OCI-LY7 (cell line): ENCODE data around the gene MEI4. TPM values are rescaled to one million over a fixed set of nuclear protein-coding genes. Genes with fewer than 3 reads are reported as not detected.

ENCODE experiments used
- BruUV-seq: library from RNA; stranded (reverse); fragments of 400-500 nt; replicated peaks from 2 replicates; lab custom pipeline; 2021; lab: Mats Ljungman, UMichigan
- CTCF ChIA-PET: fragments of 300-600 bp; sonication (Branson Sonifier 250); formaldehyde crosslinking; loops from one replicate; lab custom pipeline; 2022; ENCODE audit warnings: antibody characterized with exemption; ENCODE audit not compliant: unreplicated experiment; lab: Charles Lee
- POLR2A ChIA-PET: fragments of 300-600 bp; sonication (Branson Sonifier 250); formaldehyde crosslinking; loops from one replicate; lab custom pipeline; 2022; ENCODE audit warnings: antibody characterized with exemption; lab: Charles Lee
- DNase-seq: peaks from one replicate; pipeline ENCODE4 v3.0.0-alpha.2; 2015; ENCODE audit warnings: low spot score
- H2AFZ ChIP-seq: fragments of 200-600 bp; sonication (generic), shearing (Covaris generic); 2 replicates; pipeline ENCODE4 v1.6.1; 2014; ENCODE audit warnings: mild to moderate bottlenecking, antibody characterized with exemption, low read length, moderate library complexity
- H3K27ac ChIP-seq: fragments of 200-600 bp; sonication (generic); 2 replicates; pipeline ENCODE4 v1.5.1; 2014; ENCODE audit warnings: mixed run types, low read depth, mild to moderate bottlenecking, moderate library complexity, low read length, inconsistent platforms; ENCODE audit not compliant: poor library complexity, severe bottlenecking
- H3K36me3 ChIP-seq: fragments of 200-600 bp; sonication (generic); 2 replicates; pipeline ENCODE4 v1.6.1; 2014; ENCODE audit warnings: mild to moderate bottlenecking, antibody characterized with exemption, low read length, moderate library complexity, mixed read lengths; ENCODE audit not compliant: insufficient read depth
- H3K4me1 ChIP-seq: fragments of 200-600 bp; sonication (generic); 2 replicates; pipeline ENCODE4 v1.5.1; 2014; ENCODE audit warnings: mild to moderate bottlenecking, low read length; ENCODE audit not compliant: insufficient read depth, poor library complexity, severe bottlenecking
- H3K4me2 ChIP-seq: fragments of 200-600 bp; sonication (generic); 2 replicates; pipeline ENCODE4 v1.6.1; 2014; ENCODE audit warnings: mild to moderate bottlenecking, low read length
- H3K4me3 ChIP-seq: fragments of 200-600 bp; sonication (generic); 2 replicates; pipeline ENCODE4 v1.5.1; 2014; ENCODE audit warnings: mild to moderate bottlenecking, low read depth, low read length; ENCODE audit not compliant: poor library complexity, severe bottlenecking
- H3K79me2 ChIP-seq: fragments of 200-600 bp; sonication (generic); 2 replicates; pipeline ENCODE4 v1.6.1; 2016; ENCODE audit warnings: low read depth, mild to moderate bottlenecking, low read length, moderate library complexity, mixed read lengths; ENCODE audit not compliant: insufficient read depth
- H3K9me2 ChIP-seq: fragments of 200-600 bp; sonication (generic); 2 replicates; pipeline ENCODE4 v1.6.1; 2016; ENCODE audit warnings: mild to moderate bottlenecking, low read length, mixed read lengths; ENCODE audit not compliant: insufficient read depth
- H3K9me3 ChIP-seq: fragments of 200-600 bp; sonication (generic); 2 replicates; pipeline ENCODE4 v1.6.1; 2014; ENCODE audit warnings: mild to moderate bottlenecking, mixed run types, low read length, mixed read lengths
- H4K20me1 ChIP-seq: fragments of 200-600 bp; sonication (generic); 2 replicates; pipeline ENCODE4 v1.6.1; 2014; ENCODE audit warnings: mild to moderate bottlenecking, antibody characterized with exemption, low read length, moderate library complexity, mixed read lengths; ENCODE audit not compliant: insufficient read depth
- EZH2phosphoT487 ChIP-seq: fragments of 200-600 bp; sonication (generic); IDR thresholded peaks from 2 replicates; pipeline ENCODE4 v1.6.1; 2018; ENCODE audit warnings: low read depth, borderline replicate concordance, mild to moderate bottlenecking, mixed run types, antibody characterized with exemption, low read length, moderate library complexity, mixed read lengths
- intact Hi-C: fragments of 100-400 bp; cut with micrococcal nuclease; formaldehyde crosslinking; loops from one replicate; pipeline ENCODE4 v1.10.0; 2022; ENCODE audit not compliant: unreplicated experiment
- total RNA-seq, 2 experiments: library from RNA; depleted of rRNA in 1 of 2; stranded (reverse); fragments of >200 nt in 1 of 2; shearing (Covaris generic) in 1 of 2; gene quantifications; 2 replicates each; pipeline ENCODE4 v1.2.3, GENCODE V29; 2014 to 2022
- TF ChIP-seq, protein P1 (sequence below): fragments of 200-600 bp; sonication (generic); conservative IDR thresholded peaks from 2 replicates; pipeline ENCODE4 v1.5.1; 2014; ENCODE audit warnings: mild to moderate bottlenecking, antibody characterized with exemption, low read length, moderate library complexity, mixed read lengths

Gene MEI4
- total RNA-seq, 2 experiments from 2014 or later = not detected

- ChIA-PET CTCF (no interaction called here), POLR2A (no interaction called here)
- no peak for DNase-seq
- intact Hi-C loops = no loop called here
- Histone ChIP-seq H3K27ac (no peak overlapping the region), H3K36me3 (no peaks in the 10 kb centered on the region), H3K9me3 (no peaks in the 10 kb centered on the region), H3K79me2 (no peaks in the 10 kb centered on the region), H3K4me2 (no peak overlapping the region), H3K4me3 (no peak overlapping the region), H4K20me1 (no peaks in the 10 kb centered on the region), H3K4me1 (no peaks in the 10 kb centered on the region), H2AFZ (no peak overlapping the region), H3K9me2 (no peaks in the 10 kb centered on the region)
- BruUV-seq = no TSS peak
- TF ChIP-seq, protein P1, sequence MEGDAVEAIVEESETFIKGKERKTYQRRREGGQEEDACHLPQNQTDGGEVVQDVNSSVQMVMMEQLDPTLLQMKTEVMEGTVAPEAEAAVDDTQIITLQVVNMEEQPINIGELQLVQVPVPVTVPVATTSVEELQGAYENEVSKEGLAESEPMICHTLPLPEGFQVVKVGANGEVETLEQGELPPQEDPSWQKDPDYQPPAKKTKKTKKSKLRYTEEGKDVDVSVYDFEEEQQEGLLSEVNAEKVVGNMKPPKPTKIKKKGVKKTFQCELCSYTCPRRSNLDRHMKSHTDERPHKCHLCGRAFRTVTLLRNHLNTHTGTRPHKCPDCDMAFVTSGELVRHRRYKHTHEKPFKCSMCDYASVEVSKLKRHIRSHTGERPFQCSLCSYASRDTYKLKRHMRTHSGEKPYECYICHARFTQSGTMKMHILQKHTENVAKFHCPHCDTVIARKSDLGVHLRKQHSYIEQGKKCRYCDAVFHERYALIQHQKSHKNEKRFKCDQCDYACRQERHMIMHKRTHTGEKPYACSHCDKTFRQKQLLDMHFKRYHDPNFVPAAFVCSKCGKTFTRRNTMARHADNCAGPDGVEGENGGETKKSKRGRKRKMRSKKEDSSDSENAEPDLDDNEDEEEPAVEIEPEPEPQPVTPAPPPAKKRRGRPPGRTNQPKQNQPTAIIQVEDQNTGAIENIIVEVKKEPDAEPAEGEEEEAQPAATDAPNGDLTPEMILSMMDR = no peak
- TF ChIP-seq EZH2phosphoT487 = no peak
Measured at GRCh38 chr6:77879527-77879926, 226.7 kb downstream of the MEI4 start.

- H3K9me3 ChIP-seq = no peaks in the 10 kb centered on the region
- H3K4me1 ChIP-seq = no peaks in the 10 kb centered on the region
- intact Hi-C loops = loop anchor here (5.0 kb wide), 1 partner anchor 57 kb away; no protein-coding TSS in a partner anchor
- DNase-seq = no peak
- no peak overlapping the region for H3K27ac ChIP-seq
- H3K79me2 ChIP-seq = no peaks in the 10 kb centered on the region
- POLR2A ChIA-PET = no interaction called here
- no peak for TF ChIP-seq EZH2phosphoT487
- TF ChIP-seq, protein P1 = no peak
- H3K4me3 ChIP-seq = no peak overlapping the region
- H4K20me1 ChIP-seq = no peaks in the 10 kb centered on the region
- CTCF ChIA-PET = no interaction called here
- no peak overlapping the region for H3K4me2 ChIP-seq
- BruUV-seq = no TSS peak
- H3K9me2 ChIP-seq = no peaks in the 10 kb centered on the region
- no peaks in the 10 kb centered on the region for H3K36me3 ChIP-seq
- no peak overlapping the region for H2AFZ ChIP-seq
Measured at GRCh38 chr6:77880501-77880900, 227.7 kb downstream of the MEI4 start.

DNA sequence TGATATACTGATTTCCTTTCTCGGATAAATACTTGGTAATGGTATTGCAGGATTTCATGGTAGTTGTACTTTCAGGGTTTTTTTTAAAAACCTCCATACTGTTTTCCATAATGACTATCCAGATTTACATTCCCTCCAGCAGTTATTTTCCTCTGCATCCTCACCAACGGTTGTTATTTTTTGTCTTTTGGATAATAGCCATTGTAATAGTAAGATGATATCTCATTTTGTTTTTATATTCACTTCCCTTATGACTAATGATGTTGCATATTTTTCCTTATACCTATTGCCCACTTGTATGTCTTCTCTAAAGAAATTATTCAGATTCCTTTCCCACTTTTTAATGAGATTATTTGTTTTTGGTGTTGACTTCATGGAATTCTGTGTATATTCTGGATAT is 231.0 kb downstream of the MEI4 start:
- Histone ChIP-seq H3K9me3 (no peaks in the 10 kb centered on the region), H3K27ac (no peak overlapping the region), H3K36me3 (no peaks in the 10 kb centered on the region), H2AFZ (no peak overlapping the region), H4K20me1 (no peaks in the 10 kb centered on the region), H3K4me1 (no peaks in the 10 kb centered on the region), H3K9me2 (no peaks in the 10 kb centered on the region), H3K4me2 (no peak overlapping the region), H3K4me3 (no peak overlapping the region), H3K79me2 (no peaks in the 10 kb centered on the region)
- intact Hi-C loops = loop anchor here (5.0 kb wide), 1 partner anchor 53 kb away; no protein-coding TSS in a partner anchor
- POLR2A ChIA-PET = no interaction called here
- no TSS peak for BruUV-seq
- TF ChIP-seq, protein P1 = no peak
- no peak for TF ChIP-seq EZH2phosphoT487
- CTCF ChIA-PET = no interaction called here
- no peak for DNase-seq
